GM18868 (cell line): ENCODE data around the gene PDHA2.
"Not testable (repeated sequence)": the region's sequence is repeated elsewhere in the genome, so short reads cannot be mapped to it uniquely, and the experiment has no call there.

Source experiments
- ATAC-seq: cut with Tn5 transposase; IDR thresholded peaks from one replicate; pipeline ENCODE4 v1.9.1; 2021; ENCODE audit warnings: mild to moderate bottlenecking, moderate library complexity; ENCODE audit not compliant: unreplicated experiment

PDHA2 gene

DNA sequence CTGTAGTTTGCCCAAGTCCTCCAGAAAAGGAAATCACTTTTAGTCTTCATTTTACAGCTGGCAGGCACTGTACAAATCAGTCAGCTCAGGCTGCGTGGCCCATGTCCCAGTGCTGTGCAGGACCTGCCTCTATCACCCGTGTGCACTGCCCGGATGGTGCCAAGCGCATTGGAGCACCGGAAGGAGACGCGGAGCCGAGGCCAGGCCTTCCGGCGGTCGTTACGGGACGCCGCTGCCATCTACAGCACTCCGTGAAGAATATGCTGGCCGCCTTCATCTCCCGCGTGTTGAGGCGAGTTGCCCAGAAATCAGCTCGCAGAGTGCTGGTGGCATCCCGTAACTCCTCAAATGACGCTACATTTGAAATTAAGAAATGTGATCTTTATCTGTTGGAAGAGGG is at the start of gene PDHA2:
Gene PDHA2, plus strand, starts transcription at position 203 of the 400 bp plus-strand sequence. Its CDS starts 58 bp downstream, at position 261.
- ATAC-seq = no peak

DNA sequence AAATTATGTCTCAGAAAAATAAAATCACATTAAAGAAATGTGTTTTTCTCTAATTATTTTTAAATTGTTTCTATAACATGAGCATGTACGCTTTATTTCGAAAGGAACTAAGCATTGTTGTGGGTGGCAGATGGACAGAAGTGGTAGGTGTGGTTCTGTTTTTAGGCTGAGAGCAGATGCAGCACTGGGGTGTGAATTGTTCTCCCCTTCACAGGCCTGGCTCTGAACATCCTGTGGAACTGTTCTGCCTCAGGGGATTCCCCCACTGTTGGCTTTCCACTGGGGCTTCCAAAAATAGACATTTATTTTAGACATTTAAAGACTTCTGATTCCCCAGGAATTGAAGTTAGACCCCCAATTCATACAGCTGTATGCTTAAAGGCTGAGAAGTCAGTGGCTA is 41.9 kb upstream of the PDHA2 start:
- ATAC-seq = no peak

DNA sequence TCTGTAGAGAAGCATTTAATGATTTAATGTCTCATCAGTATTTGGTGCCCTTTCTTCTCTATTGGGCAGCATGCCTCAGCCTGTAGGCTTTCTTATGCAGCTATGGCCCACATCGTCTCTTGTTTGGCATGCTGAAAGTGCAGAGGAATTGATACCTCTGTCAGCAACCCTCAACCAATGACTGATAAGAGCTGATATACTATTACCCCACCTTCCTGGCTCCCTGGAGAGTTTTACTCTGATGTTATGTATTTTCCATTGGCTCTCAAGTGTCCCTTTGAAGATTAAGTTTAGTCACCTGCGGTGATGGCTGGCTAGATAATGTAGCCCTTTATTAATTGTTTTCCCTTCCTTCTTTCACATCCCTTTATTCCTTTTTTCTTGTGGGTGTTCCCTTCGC is 41.2 kb upstream of the PDHA2 start:
- no peak for ATAC-seq

DNA sequence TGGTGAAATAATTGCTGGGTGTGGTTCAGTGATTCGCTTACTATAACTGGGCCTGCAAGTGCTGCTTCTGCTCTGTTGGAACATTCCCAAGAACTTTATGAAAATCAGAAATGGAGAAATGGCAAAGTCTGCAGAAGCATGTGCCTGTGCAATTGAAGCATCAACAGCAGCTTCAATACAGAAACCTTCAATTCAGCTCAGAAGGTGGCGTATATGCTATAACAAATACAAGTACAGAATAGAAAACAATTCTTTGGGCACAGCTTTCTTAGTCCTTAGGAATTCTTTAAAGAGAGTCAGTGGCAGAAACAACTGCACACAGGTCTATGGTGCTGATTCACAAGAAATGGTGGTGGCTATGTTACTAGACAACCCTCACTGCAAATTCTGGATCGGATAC is 18.0 kb upstream of the PDHA2 start:
- ATAC-seq = no peak

DNA sequence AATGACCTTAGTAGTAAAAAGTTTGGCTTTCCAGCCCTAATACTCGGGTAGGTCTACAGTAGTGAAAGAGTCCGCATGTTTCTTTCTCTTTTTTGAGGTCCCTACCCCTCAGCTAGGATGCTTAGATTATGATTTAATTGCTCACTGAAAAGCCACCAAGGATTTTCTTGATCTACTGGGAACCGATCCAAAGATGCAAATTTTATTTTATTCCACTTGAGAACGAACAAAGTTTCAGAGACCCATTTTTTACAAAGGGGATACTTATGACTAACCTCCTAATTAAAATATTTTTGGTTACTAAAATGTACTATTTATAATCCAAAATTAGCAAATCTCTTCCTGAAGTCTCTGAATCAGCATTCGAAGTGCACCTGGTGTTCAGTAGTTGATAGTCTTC is 14.3 kb upstream of the PDHA2 start:
- no peak for ATAC-seq

DNA sequence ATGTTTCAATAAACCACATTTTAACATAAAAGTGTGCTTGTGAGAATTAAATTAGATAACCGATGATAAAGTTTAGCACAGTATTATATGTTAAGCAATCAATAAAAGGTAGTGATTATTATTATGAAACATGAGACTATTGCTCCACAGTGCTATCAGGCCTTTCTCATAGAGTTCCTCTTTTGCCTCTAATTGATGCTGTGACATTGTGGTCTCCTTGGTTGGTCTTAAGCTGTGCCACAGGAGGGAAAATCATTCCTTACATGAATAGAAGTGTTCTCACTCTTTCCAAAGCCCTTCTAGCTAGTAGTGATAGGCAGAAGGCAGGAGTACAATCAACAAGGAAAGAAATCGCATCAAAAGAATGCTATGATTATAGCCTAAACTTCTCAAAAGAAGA is 9.2 kb upstream of the PDHA2 start:
- ATAC-seq = no peak

DNA sequence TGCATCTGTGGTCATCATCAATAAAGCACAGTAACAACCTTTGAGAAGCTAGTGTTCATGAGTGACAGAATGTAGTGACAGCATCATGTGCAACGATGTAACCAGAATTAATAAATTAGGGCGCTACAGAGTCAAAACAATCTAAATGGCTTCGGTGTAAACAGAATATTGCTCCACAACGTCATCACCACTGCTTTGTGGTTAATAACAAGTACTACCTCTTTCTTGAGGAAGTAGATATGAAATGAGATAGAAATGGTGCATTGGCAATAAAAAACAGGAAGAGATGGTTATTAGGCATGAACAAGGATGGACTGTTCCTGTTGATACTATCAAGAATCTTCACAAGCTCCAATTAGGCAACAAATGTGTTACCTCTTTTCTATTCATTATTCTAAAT is 8.7 kb upstream of the PDHA2 start:
- no peak for ATAC-seq

DNA sequence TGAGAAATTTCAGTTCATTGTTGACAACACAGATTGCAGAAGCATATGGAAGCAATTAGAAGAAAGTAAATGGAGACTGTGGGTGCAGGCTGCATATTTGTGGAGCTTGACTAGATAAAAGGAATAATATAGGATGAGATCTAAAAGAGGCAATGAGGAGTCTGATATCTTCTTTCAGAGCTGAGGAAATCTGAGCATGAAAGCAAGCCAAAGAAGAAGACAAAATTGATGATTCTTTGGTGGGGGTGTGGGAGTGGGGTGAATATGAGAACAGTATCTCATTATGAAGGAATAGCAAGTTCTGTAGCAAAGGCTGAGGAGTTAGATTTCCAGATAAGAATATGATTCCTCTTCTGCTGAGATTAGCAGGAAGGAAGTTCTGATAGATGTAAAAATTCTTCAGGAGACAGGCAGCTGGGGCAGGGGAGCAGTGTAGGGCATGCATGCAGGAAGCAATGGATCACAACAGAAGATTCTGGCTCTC is 6.1 kb upstream of the PDHA2 start:
- ATAC-seq = no peak

DNA sequence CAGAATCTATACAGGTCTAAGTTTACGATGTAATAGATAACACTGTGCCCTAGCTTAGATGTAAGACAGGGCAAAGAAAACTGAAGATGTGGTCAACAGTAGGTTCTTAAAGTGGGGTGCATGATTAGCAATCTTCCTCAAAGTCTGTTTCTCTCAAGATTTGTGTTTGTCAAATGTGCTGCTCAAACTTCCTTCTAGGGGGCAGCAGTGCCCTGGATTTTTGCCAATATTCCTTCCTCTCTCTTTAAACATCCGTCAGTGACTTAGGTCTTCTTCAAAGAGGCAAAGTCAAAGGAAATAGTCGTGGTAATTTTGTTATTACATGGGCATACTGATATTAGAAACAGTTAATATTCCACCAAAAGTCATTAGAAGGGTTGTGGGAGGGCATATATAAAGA is 4.2 kb upstream of the PDHA2 start:
- no peak for ATAC-seq

DNA sequence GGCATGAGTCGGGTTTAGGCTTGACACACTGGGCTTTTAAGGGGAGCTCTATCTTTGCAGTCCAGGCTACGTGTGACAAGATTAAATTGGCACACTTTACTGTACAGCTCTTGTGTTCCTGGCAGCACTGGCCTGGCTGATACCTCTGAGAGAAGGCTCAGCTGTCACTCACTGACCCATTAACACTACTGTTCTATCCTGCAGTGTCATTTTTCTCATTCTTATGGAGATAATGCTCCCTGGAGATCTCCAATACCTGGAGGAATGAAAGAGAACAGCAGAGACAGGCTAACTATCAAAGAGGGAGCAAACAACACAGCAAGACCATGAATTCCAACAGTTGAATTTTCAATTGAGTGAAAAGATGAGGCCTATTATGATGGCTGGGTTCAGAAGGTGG is 1.7 kb upstream of the PDHA2 start:
- no peak for ATAC-seq

DNA sequence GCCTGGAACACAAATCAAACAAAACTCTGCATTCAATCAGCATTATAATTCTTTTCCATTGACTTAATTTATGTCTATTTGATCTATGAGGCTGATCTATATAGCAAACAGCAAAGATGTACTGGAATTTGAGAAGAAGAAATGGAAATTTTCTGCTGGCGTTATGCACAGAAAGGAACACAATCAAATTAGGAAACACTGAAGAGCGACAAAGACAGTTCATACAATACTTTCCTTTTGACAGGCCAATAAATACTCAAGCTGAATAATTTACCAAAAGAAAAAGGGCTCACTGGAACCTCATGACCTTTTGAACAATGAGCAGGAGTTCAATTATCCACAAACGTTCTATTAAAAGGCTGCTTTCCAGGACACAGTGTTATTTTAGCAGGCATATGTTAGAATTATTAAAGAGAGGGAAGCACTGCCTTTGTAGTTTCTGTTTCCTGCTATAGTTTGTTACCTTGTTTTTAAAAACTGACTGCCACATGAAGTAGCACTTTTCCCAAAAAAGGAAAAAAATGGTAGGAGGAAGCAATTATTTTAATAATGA is 8.1 kb downstream of the PDHA2 start:
- ATAC-seq = no peak

DNA sequence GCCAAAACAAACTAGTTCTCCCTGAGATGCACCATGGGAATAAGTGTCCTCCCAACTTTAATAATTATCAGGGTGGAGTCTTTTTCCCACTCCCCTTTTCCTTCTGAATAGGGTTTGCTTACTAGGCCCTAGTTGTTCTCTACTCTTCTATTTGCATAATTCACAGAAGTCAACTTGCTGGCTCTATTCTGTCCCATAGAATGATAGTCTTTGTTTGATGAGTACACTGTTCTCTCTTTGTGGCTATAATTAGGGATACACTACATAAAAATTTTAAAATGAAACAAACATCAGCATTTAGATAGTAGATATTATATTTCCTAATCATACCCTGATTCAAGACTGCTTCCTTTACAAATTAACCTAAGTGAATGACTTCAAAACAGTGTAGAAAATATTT is 10.3 kb downstream of the PDHA2 start:
- ATAC-seq = no peak

DNA sequence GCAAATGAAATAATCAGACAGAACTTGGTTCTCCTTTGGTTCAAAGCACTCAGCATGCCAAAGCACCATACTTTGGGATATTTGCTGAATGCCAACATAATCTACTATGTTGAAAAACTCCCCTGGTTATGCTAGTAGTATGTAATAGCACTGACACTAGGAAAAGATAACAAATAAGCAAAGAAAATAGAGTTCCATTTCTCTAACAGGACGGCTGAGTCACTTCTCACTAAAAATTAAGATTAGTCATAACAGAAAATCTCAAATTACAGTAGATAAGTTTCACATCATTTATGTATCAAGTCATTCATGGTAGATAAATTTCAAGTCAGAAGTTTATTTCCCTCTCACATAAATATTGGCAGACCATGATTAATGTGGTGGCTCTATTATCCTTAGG is 17.9 kb downstream of the PDHA2 start:
- ATAC-seq = no peak

DNA sequence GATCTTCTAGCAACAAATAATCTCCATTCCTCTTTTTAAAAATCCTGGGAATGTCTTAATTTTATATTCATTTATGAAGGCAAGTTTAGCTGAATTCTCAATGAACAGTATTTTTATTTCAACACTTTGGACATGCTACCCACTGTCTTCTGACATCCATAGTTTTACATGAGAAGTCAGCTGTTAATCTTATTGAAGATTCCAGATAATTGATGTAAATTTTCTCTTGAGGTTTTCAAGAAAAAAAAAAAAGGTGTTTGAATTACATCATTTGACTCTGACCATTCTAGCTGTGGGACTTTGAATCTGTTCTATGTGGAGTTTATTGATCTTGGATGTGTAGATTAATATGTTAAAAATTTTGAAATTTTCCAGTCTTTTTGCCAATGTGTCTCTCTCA is 28.0 kb downstream of the PDHA2 start:
- no peak for ATAC-seq

DNA sequence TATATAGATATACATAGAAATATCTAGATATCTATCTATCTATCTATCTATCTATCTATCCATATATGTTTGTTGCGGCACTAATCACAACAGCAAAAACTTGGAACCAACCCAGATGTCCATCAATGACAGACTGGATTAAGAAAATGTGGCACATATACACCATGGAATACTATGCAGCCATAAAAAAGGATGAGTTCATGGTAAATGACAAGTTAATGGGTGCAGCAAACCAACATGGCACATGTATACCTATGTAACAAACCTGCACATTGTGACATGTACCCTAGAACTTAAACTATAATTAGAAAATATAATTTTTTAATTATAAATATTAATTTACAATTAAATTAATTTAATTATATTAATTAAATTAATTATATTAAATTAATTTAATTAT is 29.5 kb downstream of the PDHA2 start:
- not testable (repeated sequence) for ATAC-seq

DNA sequence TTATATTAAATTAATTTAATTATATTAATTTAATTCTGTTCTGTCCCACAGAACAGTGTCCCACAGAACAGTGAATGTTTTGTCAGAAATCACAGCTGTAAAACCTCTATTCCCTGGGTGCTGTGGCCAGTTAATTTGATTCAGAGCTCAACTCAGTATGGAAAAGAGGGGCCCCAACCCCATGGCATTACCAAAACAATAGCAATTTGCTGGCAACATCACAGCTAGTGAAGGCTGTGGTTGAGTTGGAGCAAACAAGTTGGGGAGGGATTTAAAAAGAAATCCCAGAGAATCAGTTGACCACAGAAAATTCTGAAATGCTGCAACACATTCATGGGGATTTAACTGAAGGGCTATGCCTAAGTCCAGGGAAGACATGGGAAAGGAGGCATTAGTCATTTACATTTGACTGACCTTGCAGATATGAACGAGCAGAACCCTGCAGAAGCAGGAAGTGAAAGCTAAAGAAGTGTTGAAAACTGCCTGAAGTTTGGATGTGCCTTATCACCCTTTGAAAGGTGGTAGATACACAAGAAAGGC is 30.1 kb downstream of the PDHA2 start:
- no peak for ATAC-seq

DNA sequence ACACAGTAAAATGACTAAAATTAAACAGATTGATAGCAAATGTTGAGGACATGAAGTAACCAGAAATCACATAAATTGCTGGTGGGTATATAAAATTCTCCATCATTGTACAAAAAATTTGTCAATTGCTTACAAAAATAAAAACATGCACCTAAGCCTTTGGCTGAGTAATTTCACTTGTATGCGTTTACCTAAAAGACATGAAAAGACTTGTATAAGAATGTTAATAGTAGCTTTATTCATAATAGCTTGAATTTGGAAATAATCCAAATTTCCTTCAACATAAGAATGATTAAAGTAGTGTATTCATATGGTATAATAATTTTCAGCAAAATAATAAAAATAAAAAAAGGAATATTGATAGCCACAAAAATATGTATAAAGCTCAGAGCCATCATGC is 37.7 kb downstream of the PDHA2 start:
- no peak for ATAC-seq

DNA sequence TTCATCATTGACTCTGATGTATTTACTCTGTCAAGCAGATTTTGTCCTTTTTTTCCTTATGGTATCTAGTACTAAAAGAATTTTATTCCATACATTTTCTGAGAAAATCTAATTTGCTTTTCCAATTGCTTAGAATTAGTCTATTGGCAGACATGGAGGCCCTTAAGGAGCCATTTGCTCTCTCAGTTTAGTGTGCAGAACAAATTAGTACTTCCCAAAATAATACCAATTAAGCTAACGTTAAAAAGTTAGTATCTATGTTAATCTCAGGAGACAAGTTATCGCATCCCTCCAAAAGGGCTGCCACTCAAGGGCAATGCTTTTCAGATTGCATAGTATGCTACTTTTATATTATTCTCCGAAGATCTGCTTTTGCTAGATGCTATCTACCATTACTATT is 47.7 kb downstream of the PDHA2 start:
- ATAC-seq = no peak

DNA sequence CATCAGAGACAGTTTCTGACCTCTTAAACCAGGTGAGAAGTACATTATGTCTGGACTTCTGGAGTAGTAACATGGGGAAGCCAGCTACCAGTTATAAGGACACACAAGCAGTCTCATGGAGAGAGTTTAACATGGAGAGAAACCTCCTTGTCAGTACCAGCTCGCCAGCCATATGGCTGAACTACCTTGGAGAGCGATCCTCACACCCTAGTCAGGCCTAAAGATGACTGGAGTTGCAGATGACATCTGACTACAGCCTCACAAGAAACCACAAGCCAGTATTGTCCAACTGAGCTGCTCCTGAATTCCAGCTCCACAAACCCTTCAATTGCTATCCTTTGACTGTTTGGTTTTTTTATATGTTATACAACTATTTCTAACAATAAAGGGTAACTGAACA is 49.8 kb downstream of the PDHA2 start:
- no peak for ATAC-seq
